Esophagus squamous epithelium (tissue), 4 donors: ENCODE results near the gene LSP1.

Source experiments
- CTCF ChIP-seq, 6 experiments: fragments of 450-650 bp in 4 of 6; fragments of 200-600 bp in 2 of 6; sonication (generic) in 2 of 6; IDR thresholded peaks; one replicate each; pipeline ENCODE4 v1.5.1; 2016 to 2019; ENCODE audit warnings: antibody characterized with exemption in 6 of 6, mild to moderate bottlenecking in 4 of 6, moderate library complexity in 4 of 6
- POLR2A ChIP-seq, 4 donors: fragments of 450-650 bp; IDR thresholded peaks; one replicate each; pipeline ENCODE4 v1.6.1; 2017; ENCODE audit warnings: antibody characterized with exemption in 4 of 4, mild to moderate bottlenecking in 4 of 4, moderate library complexity in 3 of 4

DNA sequence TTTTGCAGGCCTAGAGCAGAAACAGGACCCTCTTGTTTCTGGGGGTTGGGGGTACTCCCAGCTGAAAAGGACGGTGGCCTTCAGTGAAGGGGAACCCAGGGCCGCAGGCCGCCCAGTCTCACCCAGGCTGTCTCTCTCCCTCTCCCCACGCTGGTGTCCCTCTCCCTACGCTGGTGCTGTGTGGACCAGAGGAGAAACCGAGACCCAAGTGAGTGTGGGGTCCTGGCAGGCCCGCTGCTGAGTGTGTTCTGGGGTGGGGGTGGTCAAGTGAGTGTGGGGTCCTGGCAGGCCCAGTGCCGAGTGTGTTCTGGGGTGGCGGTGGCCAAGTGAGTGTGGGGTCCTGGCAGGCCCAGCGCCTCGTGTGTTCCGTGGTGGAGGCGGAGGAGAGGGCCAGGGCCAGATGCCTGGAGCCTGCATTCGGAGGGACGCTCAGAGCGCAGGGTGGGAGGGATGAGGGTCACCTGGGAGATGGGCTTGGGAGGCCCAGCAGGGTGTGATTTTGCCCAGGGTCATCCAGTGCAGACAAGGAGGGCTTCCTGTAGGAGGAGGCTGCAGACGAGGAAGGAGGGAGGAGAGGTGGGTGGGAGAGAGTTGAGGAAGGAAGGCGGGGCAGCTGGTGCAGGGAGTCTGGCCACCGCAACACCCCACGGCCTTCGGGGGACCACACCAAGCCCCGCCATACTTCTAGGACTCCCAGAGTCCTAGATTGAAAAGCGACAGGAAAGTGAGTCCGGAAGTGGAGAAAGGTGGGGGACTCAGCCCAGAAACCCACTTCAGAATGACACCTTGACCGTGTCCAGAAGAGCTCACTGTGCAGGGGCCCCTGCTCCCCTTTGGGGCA, 77.0 kb downstream of the LSP1 start:
- TF ChIP-seq CTCF (IDR thresholded peaks at IDR 0.05) (no peak), POLR2A (IDR thresholded peaks at IDR 0.05) (no peak)
